ENCODE data around the gene ANKRD2.

ANKRD2 gene

GRCh38 chr10:97542169-97543024 lies 30.2 kb upstream of the ANKRD2 start (continued):
- TF ChIP-seq ZNF26 (tag by site-specific recombination; IDR thresholded peaks at IDR 0.05) (no peak), ZNF513 (tag by site-specific recombination; IDR thresholded peaks at IDR 0.05) (no peak), ZBTB7A (tag by site-specific recombination; IDR thresholded peaks at IDR 0.05; ENCODE audit: low read depth) (no peak), ZNF639 (tag by site-specific recombination; IDR thresholded peaks at IDR 0.05) (peak; percentile 37; the same call in 1 of the 2 replicates), ZSCAN30 (tag by site-specific recombination; IDR thresholded peaks at IDR 0.05) (no peak), ZNF792 (tag by site-specific recombination; IDR thresholded peaks at IDR 0.05) (no peak), ZFHX2 (tag by site-specific recombination; conservative IDR thresholded peaks at IDR 0.05) (peak; percentile 82), ZEB2 (tag by site-specific recombination; IDR thresholded peaks at IDR 0.05) (peak; percentile 69), ZNF785 (tag by site-specific recombination; IDR thresholded peaks at IDR 0.05) (no peak), WT1 (tag by site-specific recombination; IDR thresholded peaks at IDR 0.05) (peak; percentile 77; the same call in 1 of the 2 replicates), INSM2 (tag by site-specific recombination; IDR thresholded peaks at IDR 0.05) (no peak), ZBTB17 (tag by site-specific recombination; IDR thresholded peaks at IDR 0.05) (peak; percentile 57), ZNF391 (tag by site-specific recombination; IDR thresholded peaks at IDR 0.05; ENCODE audit: borderline replicate concordance, low read depth) (no peak), OVOL3 (tag by site-specific recombination; IDR thresholded peaks at IDR 0.05) (no peak), ZNF112 (tag by site-specific recombination; IDR thresholded peaks at IDR 0.05) (no peak), ZNF510 (tag by site-specific recombination; IDR thresholded peaks at IDR 0.05; ENCODE audit: insufficient replicate concordance) (no peak), ZNF16 (tag by site-specific recombination; IDR thresholded peaks at IDR 0.05; ENCODE audit: low read depth) (no peak), REPIN1 (tag by site-specific recombination; IDR thresholded peaks at IDR 0.05; ENCODE audit: low read depth) (no peak), ZNF335 (tag by site-specific recombination; conservative IDR thresholded peaks at IDR 0.05) (peak; percentile 63), ZNF416 (tag by site-specific recombination; IDR thresholded peaks at IDR 0.05) (no peak), GLIS1 (tag by site-specific recombination; IDR thresholded peaks at IDR 0.05) (peak; percentile 36; the same call in 1 of the 2 replicates), ZNF830 (tag by site-specific recombination; IDR thresholded peaks at IDR 0.05; ENCODE audit: low read depth) (no peak), ZSCAN16 (tag by site-specific recombination; IDR thresholded peaks at IDR 0.05) (no peak), IKZF3 (tag by site-specific recombination; IDR thresholded peaks at IDR 0.05) (peak; percentile 76), ZNF501 (tag by site-specific recombination; IDR thresholded peaks at IDR 0.05) (no peak), HIC1 (tag by site-specific recombination; IDR thresholded peaks at IDR 0.05) (peak; percentile 89), KLF9 (tag by site-specific recombination; IDR thresholded peaks at IDR 0.05; ENCODE audit: low read depth) (no peak), ZNF585B (tag by site-specific recombination; IDR thresholded peaks at IDR 0.05) (no peak), ZSCAN23 (tag by site-specific recombination; IDR thresholded peaks at IDR 0.05) (no peak), SALL2 (tag by site-specific recombination; IDR thresholded peaks at IDR 0.05; ENCODE audit: borderline replicate concordance) (no peak), ZNF19 (tag by site-specific recombination; IDR thresholded peaks at IDR 0.05; ENCODE audit: low read depth) (no peak), ZNF174 (tag by site-specific recombination; IDR thresholded peaks at IDR 0.05) (no peak), HOXD13 (CRISPR knock-in tag; IDR thresholded peaks at IDR 0.05; ENCODE audit: borderline replicate concordance) (no peak)
